HUES6 (cell line): Measurements from ENCODE around the gene RCAN1.
"Not testable (repeated sequence)": the region's sequence is repeated elsewhere in the genome, so short reads cannot be mapped to it uniquely, and the experiment has no call there.

ENCODE experiments used
- H3K27ac ChIP-seq: 2 replicates; pipeline ENCODE4 v1.7.0; 2013; ENCODE audit warnings: low read depth, mild to moderate bottlenecking, low read length, inconsistent platforms
- H3K27me3 ChIP-seq: 2 replicates; pipeline ENCODE4 v1.6.1; 2013; ENCODE audit warnings: low read length; ENCODE audit not compliant: control insufficient read depth, insufficient read depth
- H3K36me3 ChIP-seq: 2 replicates; pipeline ENCODE4 v1.6.1; 2013; ENCODE audit warnings: low read length; ENCODE audit not compliant: control insufficient read depth, insufficient read depth
- H3K4me1 ChIP-seq: 2 replicates; pipeline ENCODE4 v1.6.1; 2013; ENCODE audit warnings: low read length; ENCODE audit not compliant: control insufficient read depth, insufficient read depth
- H3K4me3 ChIP-seq: 2 replicates; pipeline ENCODE4 v1.5.1; 2013; ENCODE audit warnings: low read depth, low read length
- H3K9ac ChIP-seq: one replicate; pipeline ENCODE4 v1.6.1; 2013; ENCODE audit warnings: mild to moderate bottlenecking, low read length
- H3K9me3 ChIP-seq: 2 replicates; pipeline ENCODE4 v1.6.1; 2013; ENCODE audit warnings: low read depth, low read length; ENCODE audit not compliant: control insufficient read depth, insufficient read depth

Gene RCAN1

GRCh38 chr21:34498623-34499022 is 116.3 kb downstream of the RCAN1 start:
- Histone ChIP-seq H3K36me3 (no peaks in the 10 kb centered on the region), H3K9me3 (no peaks in the 10 kb centered on the region), H3K4me3 (no peak overlapping the region), H3K27me3 (no peaks in the 10 kb centered on the region), H3K9ac (no peak overlapping the region), H3K4me1 (no peaks in the 10 kb centered on the region; the same call in 1 of the 2 replicates), H3K27ac (no peak overlapping the region)

GRCh38 chr21:34483854-34484253 is 131.1 kb downstream of the RCAN1 start:
- not testable (repeated sequence) for H3K36me3 ChIP-seq, H3K27me3 ChIP-seq, H3K9me3 ChIP-seq, H3K27ac ChIP-seq, H3K9ac ChIP-seq, H3K4me3 ChIP-seq, H3K4me1 ChIP-seq

GRCh38 chr21:34483435-34483834 is 131.5 kb downstream of the RCAN1 start:
- H3K36me3 ChIP-seq, H3K4me1 ChIP-seq, H3K9ac ChIP-seq, H3K27ac ChIP-seq, H3K9me3 ChIP-seq, H3K4me3 ChIP-seq, H3K27me3 ChIP-seq: not testable (repeated sequence)

- H3K4me1 ChIP-seq, H3K9ac ChIP-seq, H3K27me3 ChIP-seq, H3K27ac ChIP-seq, H3K9me3 ChIP-seq, H3K36me3 ChIP-seq, H3K4me3 ChIP-seq: not testable (repeated sequence)
Measured at GRCh38 chr21:34467333-34467732, 147.6 kb downstream of the RCAN1 start.
